Stimulated activated naive CD8-positive, alpha-beta T cell treated with anti-CD3 and anti-CD28 coated beads, Interleukin-15, Interleukin-2, amounts not matched to agents 100 ng/mL and 50 ng/mL, for 24 hours (primary cell): ENCODE measurements around the gene FZD8.

Experiments used
- H3K27ac Mint-ChIP-seq: one replicate; pipeline ENCODE4 v1.8.0; 2021; ENCODE audit warnings: mild to moderate bottlenecking, mixed read lengths
- H3K27me3 Mint-ChIP-seq: one replicate; pipeline ENCODE4 v1.8.0; 2021; ENCODE audit warnings: mixed read lengths
- H3K36me3 Mint-ChIP-seq: one replicate; pipeline ENCODE4 v1.8.0; 2021; ENCODE audit warnings: low read depth, mixed read lengths
- H3K4me1 Mint-ChIP-seq: one replicate; pipeline ENCODE4 v1.8.0; 2021; ENCODE audit warnings: low read depth, mixed read lengths
- H3K4me3 Mint-ChIP-seq: one replicate; pipeline ENCODE4 v1.8.0; 2021; ENCODE audit warnings: mild to moderate bottlenecking, mixed read lengths
- H3K9me3 Mint-ChIP-seq: one replicate; pipeline ENCODE4 v1.8.0; 2021; ENCODE audit warnings: mixed read lengths

Gene FZD8

DNA sequence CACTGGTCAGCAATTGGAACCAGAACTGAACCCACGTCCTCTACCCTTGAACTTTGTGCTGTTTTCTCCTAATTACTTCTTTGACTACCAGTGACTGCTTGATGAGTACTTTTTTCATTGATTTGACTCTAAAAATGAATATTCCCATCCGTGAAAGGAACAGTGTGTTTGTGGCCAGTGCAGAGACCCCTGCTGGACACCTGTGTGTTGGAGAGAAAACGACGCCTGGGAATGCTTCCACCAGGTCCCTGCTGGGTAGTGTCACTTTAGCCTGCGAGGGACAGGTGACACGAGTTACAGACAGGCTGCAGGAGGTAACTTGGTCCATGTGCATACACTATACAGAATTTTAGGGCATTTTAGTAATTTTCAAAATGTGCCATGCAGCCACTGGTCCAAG, 43.7 kb downstream of the FZD8 start:
- no peaks in the 10 kb centered on the region for H3K4me1 Mint-ChIP-seq
- peaks cover 33% of the 10 kb centered on the region for H3K27me3 Mint-ChIP-seq
- no peak overlapping the region for H3K27ac Mint-ChIP-seq
- peaks cover 6% of the 10 kb centered on the region for H3K9me3 Mint-ChIP-seq
- H3K4me3 Mint-ChIP-seq = no peak overlapping the region
- no peaks in the 10 kb centered on the region for H3K36me3 Mint-ChIP-seq

- Mint-ChIP-seq H3K4me3 (no peak overlapping the region), H3K27ac (no peak overlapping the region), H3K27me3 (peaks cover 31% of the 10 kb centered on the region), H3K36me3 (no peaks in the 10 kb centered on the region), H3K4me1 (no peaks in the 10 kb centered on the region), H3K9me3 (peaks cover 20% of the 10 kb centered on the region)
These were observed 47.0 kb downstream of the FZD8 start for GRCh38 chr10:35595106-35595505.

DNA sequence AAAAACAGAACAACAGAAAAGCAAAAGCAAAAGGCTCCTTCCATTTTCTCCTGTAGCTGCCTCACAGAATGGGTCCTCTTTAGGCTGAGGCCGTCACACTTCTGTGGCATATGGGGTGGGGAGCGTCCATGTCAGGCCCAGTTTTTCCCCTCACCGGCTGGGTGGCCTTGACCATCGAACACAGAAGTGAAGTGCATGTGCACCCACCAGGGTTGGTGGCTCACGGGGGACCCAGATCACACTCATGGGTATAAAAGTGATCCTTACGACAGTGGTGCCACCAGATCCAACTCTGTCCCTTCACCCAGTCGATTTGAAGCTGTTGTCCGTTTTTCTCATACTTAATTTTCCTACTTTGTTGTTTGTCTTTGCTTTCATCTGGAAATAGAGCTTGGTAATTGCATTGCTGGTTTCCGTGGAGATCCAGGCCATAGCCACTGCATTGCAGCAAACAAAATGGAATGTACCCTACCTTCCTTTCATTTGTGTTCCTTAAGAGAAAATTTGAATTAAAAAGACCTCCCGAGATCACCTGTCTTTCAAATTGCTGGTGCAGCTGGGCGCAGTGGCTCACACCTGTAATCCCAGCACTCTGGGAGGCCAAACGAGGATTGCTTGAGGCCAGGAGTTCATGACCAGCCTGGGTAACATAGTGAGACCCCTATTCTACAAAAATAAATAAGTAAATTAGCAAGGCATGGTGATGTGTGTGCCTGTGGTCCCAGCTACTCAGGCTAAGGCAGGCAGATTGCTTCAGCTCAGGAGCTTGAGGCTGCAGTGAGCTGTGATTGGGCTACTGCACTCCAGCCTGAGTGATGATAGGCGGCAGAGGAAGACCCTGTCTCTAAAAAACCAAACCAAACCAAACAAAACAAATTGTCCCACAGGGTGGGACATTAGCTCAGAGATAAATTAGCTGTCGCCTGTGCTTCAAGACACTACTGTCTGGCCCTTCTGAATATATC, 47.7 kb downstream of the FZD8 start:
- H3K4me3 Mint-ChIP-seq = no peak overlapping the region
- H3K27me3 Mint-ChIP-seq = peaks cover 28% of the 10 kb centered on the region
- peaks cover 20% of the 10 kb centered on the region for H3K9me3 Mint-ChIP-seq
- H3K36me3 Mint-ChIP-seq = no peaks in the 10 kb centered on the region
- H3K27ac Mint-ChIP-seq = no peak overlapping the region
- H3K4me1 Mint-ChIP-seq = no peaks in the 10 kb centered on the region

- Mint-ChIP-seq H3K36me3 (no peaks in the 10 kb centered on the region), H3K4me1 (no peaks in the 10 kb centered on the region), H3K4me3 (no peak overlapping the region), H3K27me3 (peaks cover 21% of the 10 kb centered on the region), H3K27ac (no peak overlapping the region), H3K9me3 (peaks cover 20% of the 10 kb centered on the region)
These were observed 49.7 kb downstream of the FZD8 start for GRCh38 chr10:35592441-35592840.

GRCh38 chr10:35588836-35589235, 53.3 kb downstream of the FZD8 start:
- H3K9me3 Mint-ChIP-seq = peaks cover 20% of the 10 kb centered on the region
- no peak overlapping the region for H3K4me3 Mint-ChIP-seq
- H3K27me3 Mint-ChIP-seq = peaks cover 17% of the 10 kb centered on the region
- no peak overlapping the region for H3K27ac Mint-ChIP-seq
- H3K36me3 Mint-ChIP-seq = no peaks in the 10 kb centered on the region
- no peaks in the 10 kb centered on the region for H3K4me1 Mint-ChIP-seq
